SU-DHL-6 (cell line): ENCODE data around the gene MAST2.

Experiments
- H2AFZ ChIP-seq: fragments of 200-600 bp; sonication (generic); 2 replicates; pipeline ENCODE4 v1.6.1; 2014; ENCODE audit warnings: low read depth, mild to moderate bottlenecking, moderate library complexity, mixed read lengths, antibody characterized with exemption, low read length; ENCODE audit not compliant: severe bottlenecking
- H3F3A ChIP-seq: fragments of 200-600 bp; shearing (Covaris generic); 2 replicates; pipeline ENCODE4 v1.6.0; 2016; ENCODE audit warnings: antibody characterized with exemption, mild to moderate bottlenecking; ENCODE audit not compliant: insufficient read depth
- H3K27ac ChIP-seq: fragments of 200-600 bp; sonication (generic); 2 replicates; pipeline ENCODE4 v1.5.1; 2016; ENCODE audit warnings: low read depth, mild to moderate bottlenecking, low read length, moderate library complexity, mixed read lengths
- H3K27me3 ChIP-seq: fragments of 200-600 bp; sonication (generic), shearing (Covaris generic); 2 replicates; pipeline ENCODE4 v1.6.0; 2014; ENCODE audit warnings: mild to moderate bottlenecking, low read length
- H3K36me3 ChIP-seq: fragments of 200-600 bp; sonication (generic); 2 replicates; pipeline ENCODE4 v1.6.1; 2014; ENCODE audit warnings: mild to moderate bottlenecking, low read length, mixed read lengths
- H3K4me2 ChIP-seq: fragments of 300-600, 200-600 bp; shearing (Covaris generic), sonication (generic); 2 replicates; pipeline ENCODE4 v1.6.0; 2014; ENCODE audit warnings: low read length, low read depth, mild to moderate bottlenecking; ENCODE audit not compliant: poor library complexity, severe bottlenecking
- H3K4me3 ChIP-seq: fragments of 200-600 bp; sonication (generic); 2 replicates; pipeline ENCODE4 v1.5.1; 2014; ENCODE audit warnings: antibody characterized with exemption, low read length, mild to moderate bottlenecking, mixed read lengths; ENCODE audit not compliant: insufficient read depth, poor library complexity, severe bottlenecking
- H3K79me2 ChIP-seq: fragments of 200-600 bp; sonication (generic); 2 replicates; pipeline ENCODE4 v1.6.1; 2014; ENCODE audit warnings: mild to moderate bottlenecking, low read length, moderate library complexity; ENCODE audit not compliant: insufficient read depth
- H3K9ac ChIP-seq: fragments of 200-600 bp; sonication (generic); 2 replicates; pipeline ENCODE4 v1.7.0; 2014; ENCODE audit warnings: mild to moderate bottlenecking, low read length
- H3K9me2 ChIP-seq: fragments of 200-600 bp; sonication (generic); replicated peaks from 2 replicates; pipeline ENCODE4 v1.6.1; 2014; ENCODE audit warnings: low read length; ENCODE audit not compliant: insufficient read depth
- H3K9me3 ChIP-seq: fragments of 200-600 bp; sonication (generic); 2 replicates; pipeline ENCODE4 v1.6.1; 2014; ENCODE audit warnings: low read length, mixed read lengths; ENCODE audit not compliant: insufficient read depth
- H4K20me1 ChIP-seq: fragments of 200-600 bp; sonication (generic); 2 replicates; pipeline ENCODE4 v1.6.1; 2014; ENCODE audit warnings: low read depth, mild to moderate bottlenecking, antibody characterized with exemption, low read length, moderate library complexity, mixed read lengths
- EZH2phosphoT487 ChIP-seq: fragments of 200-600 bp; sonication (generic), shearing (Covaris generic); conservative IDR thresholded peaks from 2 replicates; pipeline ENCODE4 v1.6.1; 2018; ENCODE audit warnings: mild to moderate bottlenecking, antibody characterized with exemption, low read length, moderate library complexity, mixed read lengths
- TF ChIP-seq, protein P1 (sequence below): fragments of 200-600 bp; sonication (generic); IDR thresholded peaks from one replicate; pipeline ENCODE4 v1.5.1; 2017; ENCODE audit warnings: antibody characterized with exemption, mild to moderate bottlenecking, low read length, moderate library complexity; ENCODE audit not compliant: insufficient read depth, poor library complexity, severe bottlenecking

The MAST2 gene

DNA sequence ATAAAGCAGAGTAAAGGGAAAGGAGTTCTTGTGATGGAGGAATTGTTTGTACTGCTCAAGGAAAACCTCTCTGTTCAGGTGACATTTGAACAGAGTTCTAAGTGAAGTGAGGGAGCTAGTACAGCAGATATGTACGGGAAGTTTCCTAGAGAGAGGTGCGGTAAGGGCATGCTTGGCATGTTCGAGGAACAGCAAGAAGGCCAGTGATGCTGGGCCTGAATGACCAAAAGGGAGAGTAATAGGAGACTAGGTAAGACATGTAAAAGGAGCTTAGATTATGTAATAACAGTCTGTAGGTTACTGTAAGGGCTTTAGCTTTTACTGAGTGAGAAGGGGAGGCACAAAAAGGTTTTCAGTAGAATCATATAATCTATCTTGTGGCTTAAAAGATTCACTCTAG lies 265.1 kb downstream of the MAST2 start:
- Histone ChIP-seq H3K36me3 (no peaks in the 10 kb centered on the region; the same call in 1 of the 2 replicates), H3F3A (no peaks in the 10 kb centered on the region), H3K4me3 (no peak overlapping the region), H3K27ac (no peak overlapping the region), H3K9ac (no peak overlapping the region), H4K20me1 (no peaks in the 10 kb centered on the region), H2AFZ (no peak overlapping the region), H3K79me2 (no peaks in the 10 kb centered on the region), H3K4me2 (no peak overlapping the region), H3K9me3 (no peaks in the 10 kb centered on the region), H3K27me3 (no peaks in the 10 kb centered on the region), H3K9me2 (no peaks in the 10 kb centered on the region)
- no peak for TF ChIP-seq EZH2phosphoT487
- TF ChIP-seq, protein P1, sequence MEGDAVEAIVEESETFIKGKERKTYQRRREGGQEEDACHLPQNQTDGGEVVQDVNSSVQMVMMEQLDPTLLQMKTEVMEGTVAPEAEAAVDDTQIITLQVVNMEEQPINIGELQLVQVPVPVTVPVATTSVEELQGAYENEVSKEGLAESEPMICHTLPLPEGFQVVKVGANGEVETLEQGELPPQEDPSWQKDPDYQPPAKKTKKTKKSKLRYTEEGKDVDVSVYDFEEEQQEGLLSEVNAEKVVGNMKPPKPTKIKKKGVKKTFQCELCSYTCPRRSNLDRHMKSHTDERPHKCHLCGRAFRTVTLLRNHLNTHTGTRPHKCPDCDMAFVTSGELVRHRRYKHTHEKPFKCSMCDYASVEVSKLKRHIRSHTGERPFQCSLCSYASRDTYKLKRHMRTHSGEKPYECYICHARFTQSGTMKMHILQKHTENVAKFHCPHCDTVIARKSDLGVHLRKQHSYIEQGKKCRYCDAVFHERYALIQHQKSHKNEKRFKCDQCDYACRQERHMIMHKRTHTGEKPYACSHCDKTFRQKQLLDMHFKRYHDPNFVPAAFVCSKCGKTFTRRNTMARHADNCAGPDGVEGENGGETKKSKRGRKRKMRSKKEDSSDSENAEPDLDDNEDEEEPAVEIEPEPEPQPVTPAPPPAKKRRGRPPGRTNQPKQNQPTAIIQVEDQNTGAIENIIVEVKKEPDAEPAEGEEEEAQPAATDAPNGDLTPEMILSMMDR, result no peak

DNA sequence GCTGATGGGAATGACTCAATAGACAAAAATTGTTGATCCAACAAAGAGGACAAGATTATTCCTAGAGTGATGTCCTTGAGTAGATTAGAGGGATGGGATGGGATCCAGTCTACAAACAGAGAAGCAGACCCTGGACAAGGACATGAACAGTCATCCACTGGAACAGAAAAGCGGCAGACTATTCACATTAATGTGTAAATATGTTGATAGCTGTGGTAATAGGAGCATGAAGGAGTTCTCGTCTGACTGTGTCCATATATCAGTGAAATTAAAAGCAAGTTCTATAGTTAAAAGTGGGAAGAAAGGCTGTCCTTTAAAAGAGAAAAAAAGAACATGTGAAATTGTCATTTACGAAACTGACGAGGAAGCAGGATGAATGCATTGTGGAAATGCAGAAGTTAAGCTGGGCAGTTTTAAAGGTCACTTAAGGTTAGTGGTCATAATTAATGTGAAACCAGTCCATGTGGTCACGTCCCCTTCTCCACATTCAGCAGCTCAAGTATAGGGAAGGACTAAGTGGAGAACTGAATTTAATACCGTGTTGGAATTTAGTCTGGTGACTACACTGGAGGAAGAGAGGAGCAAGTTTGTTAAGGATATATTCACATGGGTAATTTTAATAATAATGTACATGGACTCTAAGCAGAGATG lies 266.9 kb downstream of the MAST2 start:
- no peak for TF ChIP-seq EZH2phosphoT487
- TF ChIP-seq, protein P1, result no peak

DNA sequence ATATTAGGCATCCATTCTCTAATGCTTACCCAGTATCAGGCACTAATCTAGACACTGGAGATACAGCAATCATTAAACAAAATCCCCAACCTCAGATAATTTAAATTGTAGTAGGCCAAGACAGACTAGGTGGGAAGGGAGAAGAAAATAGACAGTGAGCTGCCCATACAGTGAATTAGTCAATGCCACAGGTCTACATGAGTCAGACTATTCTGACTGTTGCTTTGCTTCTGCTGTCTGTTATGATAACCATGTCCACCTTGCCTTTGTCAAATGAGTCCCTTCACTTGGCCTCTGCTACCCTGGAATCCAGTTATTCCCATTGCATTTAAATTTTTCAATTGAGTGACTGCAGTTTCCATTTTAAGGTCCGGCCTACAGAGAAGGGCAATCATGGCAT lies 269.6 kb downstream of the MAST2 start:
- Histone ChIP-seq H4K20me1 (no peaks in the 10 kb centered on the region), H3K27ac (no peak overlapping the region), H3K9me3 (no peaks in the 10 kb centered on the region), H3K9ac (no peak overlapping the region), H3K4me3 (no peak overlapping the region), H3K36me3 (no peaks in the 10 kb centered on the region), H3K9me2 (no peaks in the 10 kb centered on the region), H3K4me2 (no peak overlapping the region), H3K79me2 (no peaks in the 10 kb centered on the region), H3K27me3 (no peaks in the 10 kb centered on the region), H3F3A (no peaks in the 10 kb centered on the region), H2AFZ (no peak overlapping the region)
- TF ChIP-seq, protein P1, result no peak
- TF ChIP-seq EZH2phosphoT487, result no peak

More for the DNA sequence above, 266.9 kb downstream of the MAST2 start:
- no peaks in the 10 kb centered on the region for H3K79me2 ChIP-seq
- H3K27ac ChIP-seq, result no peak overlapping the region
- no peak overlapping the region for H3K9ac ChIP-seq
- no peaks in the 10 kb centered on the region for H3K9me3 ChIP-seq
- H2AFZ ChIP-seq, result no peak overlapping the region
- H3K27me3 ChIP-seq, result no peaks in the 10 kb centered on the region
- no peaks in the 10 kb centered on the region for H3K36me3 ChIP-seq
- no peaks in the 10 kb centered on the region for H3F3A ChIP-seq
- H3K9me2 ChIP-seq, result no peaks in the 10 kb centered on the region
- no peak overlapping the region for H3K4me3 ChIP-seq
- no peaks in the 10 kb centered on the region for H4K20me1 ChIP-seq
- no peak overlapping the region for H3K4me2 ChIP-seq
